Uterus (tissue), 2 donors: ENCODE data around the gene USHBP1.

ENCODE experiments used
- POLR2A ChIP-seq, 2 donors: fragments of 450-650 bp; IDR thresholded peaks; one replicate each; pipeline ENCODE4 v1.6.1; 2016; ENCODE audit warnings: antibody characterized with exemption in 2 of 2, mild to moderate bottlenecking in 1 of 2, moderate library complexity in 1 of 2
- TF ChIP-seq, protein P1 (sequence below), 4 experiments: fragments of 200-600 bp in 2 of 4; fragments of 450-650 bp in 2 of 4; sonication (generic) in 2 of 4; IDR thresholded peaks; one replicate each; pipeline ENCODE4 v1.5.1; 2016 to 2019; ENCODE audit warnings: antibody characterized with exemption in 4 of 4, mild to moderate bottlenecking in 2 of 4, moderate library complexity in 1 of 4

DNA sequence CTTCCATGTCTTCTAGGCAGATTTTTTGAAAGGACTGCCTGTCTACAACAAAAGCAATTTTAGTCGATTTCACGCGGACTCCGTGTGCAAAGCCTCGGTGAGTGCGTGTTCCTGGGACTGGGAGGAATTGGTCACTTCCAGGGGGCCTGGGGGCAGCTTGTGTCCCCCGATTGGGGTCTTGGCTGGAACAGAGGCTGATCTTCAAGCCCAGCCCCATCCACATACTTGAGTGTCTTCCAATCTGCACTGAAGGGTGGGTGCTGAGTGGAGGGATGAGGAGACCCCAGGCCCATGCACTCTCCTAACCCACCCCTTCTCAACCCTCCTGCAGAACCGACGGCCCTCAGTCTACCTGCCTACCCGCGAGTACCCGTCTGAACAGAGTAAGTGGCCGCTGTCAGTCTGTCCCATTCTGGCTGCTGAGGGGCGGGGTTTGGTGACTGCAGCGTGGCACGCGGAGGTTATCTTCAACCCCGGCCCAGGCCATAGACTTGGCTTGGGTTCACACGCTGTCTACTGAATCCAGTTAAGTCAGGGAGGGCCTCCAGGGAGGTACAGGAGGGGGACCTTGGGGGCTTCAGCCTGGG is 49.6 kb upstream of the USHBP1 start:
- TF ChIP-seq, protein P1, sequence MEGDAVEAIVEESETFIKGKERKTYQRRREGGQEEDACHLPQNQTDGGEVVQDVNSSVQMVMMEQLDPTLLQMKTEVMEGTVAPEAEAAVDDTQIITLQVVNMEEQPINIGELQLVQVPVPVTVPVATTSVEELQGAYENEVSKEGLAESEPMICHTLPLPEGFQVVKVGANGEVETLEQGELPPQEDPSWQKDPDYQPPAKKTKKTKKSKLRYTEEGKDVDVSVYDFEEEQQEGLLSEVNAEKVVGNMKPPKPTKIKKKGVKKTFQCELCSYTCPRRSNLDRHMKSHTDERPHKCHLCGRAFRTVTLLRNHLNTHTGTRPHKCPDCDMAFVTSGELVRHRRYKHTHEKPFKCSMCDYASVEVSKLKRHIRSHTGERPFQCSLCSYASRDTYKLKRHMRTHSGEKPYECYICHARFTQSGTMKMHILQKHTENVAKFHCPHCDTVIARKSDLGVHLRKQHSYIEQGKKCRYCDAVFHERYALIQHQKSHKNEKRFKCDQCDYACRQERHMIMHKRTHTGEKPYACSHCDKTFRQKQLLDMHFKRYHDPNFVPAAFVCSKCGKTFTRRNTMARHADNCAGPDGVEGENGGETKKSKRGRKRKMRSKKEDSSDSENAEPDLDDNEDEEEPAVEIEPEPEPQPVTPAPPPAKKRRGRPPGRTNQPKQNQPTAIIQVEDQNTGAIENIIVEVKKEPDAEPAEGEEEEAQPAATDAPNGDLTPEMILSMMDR (IDR thresholded peaks at IDR 0.05), result no peak
- no peak for TF ChIP-seq POLR2A (IDR thresholded peaks at IDR 0.05)
